AG09309 (cell line): Measurements from ENCODE around the gene RABGAP1L.
"Not testable (repeated sequence)": the region's sequence is repeated elsewhere in the genome, so short reads cannot be mapped to it uniquely, and the experiment has no call there.

Experiments used
- DNase-seq: peaks from one replicate; pipeline ENCODE4 v3.0.0-alpha.2; 2010; ENCODE audit warnings: low read depth
- H3K4me3 ChIP-seq: 2 replicates; pipeline ENCODE4 v1.5.1; 2011; ENCODE audit warnings: mild to moderate bottlenecking, low read depth, low read length, moderate library complexity; ENCODE audit not compliant: control insufficient read depth
- CTCF ChIP-seq: IDR thresholded peaks from 2 replicates; pipeline ENCODE4 v1.5.1; 2011; ENCODE audit warnings: mild to moderate bottlenecking, low read depth, low read length, inconsistent platforms; ENCODE audit not compliant: insufficient read depth, control insufficient read depth; ENCODE audit errors: missing control alignments

The RABGAP1L gene

DNA sequence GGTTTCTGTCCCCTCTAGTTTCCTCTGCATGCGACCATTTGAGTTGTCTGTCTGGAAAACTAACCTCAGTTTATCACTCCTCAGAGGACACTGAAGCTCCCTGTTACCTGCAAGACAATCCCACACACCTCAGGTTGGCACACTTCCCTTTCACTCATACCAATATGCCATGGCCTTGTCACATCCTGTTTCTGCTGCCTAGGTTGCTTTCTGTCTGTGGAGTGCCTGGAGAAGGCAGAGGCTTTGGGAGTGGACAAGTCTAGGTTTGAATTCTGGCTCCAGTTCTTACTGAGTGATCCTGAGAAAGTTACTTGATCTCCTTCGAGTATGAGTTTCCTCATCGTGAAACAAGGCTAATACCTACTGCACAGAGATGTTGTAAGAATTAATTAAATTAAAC is 668.9 kb downstream of the RABGAP1L start:
- no peak for DNase-seq
- no peak for TF ChIP-seq CTCF
- H3K4me3 ChIP-seq: no peak overlapping the region

DNA sequence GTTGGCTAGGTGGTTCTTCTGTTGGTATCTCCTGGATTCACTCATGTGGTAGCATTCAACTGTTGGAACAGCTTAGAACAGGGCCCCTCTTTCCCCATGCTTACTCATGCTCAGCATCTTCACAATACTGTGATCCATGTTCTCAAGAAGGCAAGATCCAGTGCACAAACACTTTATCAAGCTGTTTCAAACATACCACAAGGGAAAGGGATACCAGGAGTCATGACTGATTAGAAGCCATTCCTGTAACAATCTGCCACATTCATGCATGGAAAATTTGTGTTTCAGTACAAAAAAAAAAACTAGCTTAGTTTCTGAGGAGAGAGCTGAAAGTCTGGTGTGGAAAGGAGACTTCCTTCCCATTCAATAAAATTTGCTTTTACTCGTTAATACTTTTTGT is 670.7 kb downstream of the RABGAP1L start:
- H3K4me3 ChIP-seq: no peak overlapping the region
- no peak for TF ChIP-seq CTCF
- no peak for DNase-seq

- no peak for DNase-seq
- no peak overlapping the region for H3K4me3 ChIP-seq
- TF ChIP-seq CTCF: no peak
Observed at GRCh38 chr1:174836543-174836942, 677.2 kb downstream of the RABGAP1L start.

GRCh38 chr1:174837386-174837785 is 678.1 kb downstream of the RABGAP1L start:
- H3K4me3 ChIP-seq: no peak overlapping the region
- DNase-seq: no peak
- TF ChIP-seq CTCF: no peak

DNA sequence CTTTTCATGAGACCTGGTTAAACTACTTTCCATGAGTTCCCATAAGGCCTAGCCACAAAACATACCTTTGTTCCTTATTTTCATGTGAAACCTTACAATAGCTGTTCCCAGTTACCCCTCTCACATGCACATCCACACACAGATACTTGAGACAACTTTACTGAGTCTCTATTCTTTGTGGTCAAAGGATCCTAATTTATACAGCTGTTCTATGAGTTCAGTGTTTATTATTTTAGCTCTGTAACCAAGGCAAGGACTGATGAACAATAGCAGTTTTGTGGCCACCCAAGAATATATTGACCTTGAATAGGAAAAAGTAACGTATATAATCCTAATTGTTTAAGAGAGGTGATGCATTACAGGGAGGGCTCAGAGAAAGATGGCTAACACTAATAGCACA is 679.9 kb downstream of the RABGAP1L start:
- no peak overlapping the region for H3K4me3 ChIP-seq
- no peak for TF ChIP-seq CTCF
- no peak for DNase-seq

DNA sequence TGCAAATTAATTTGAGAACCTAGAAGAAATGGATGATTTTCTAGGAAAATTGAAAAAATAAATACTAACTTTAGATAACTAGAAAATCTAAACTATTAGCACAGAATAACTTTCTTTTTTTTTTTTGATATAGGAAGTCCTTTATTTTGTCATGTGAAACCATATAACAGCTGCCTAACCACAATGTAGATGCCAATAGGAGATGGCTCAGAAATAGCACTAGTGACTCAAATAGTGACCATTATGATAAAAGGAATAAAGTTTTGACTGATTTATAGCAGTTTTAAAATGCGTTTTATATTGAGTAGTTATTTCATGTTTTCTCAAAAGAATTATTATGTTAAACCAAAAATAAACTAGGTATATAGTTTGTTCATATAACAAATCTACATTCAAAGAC is 682.4 kb downstream of the RABGAP1L start:
- no peak for DNase-seq
- H3K4me3 ChIP-seq: no peak overlapping the region
- TF ChIP-seq CTCF: no peak

DNA sequence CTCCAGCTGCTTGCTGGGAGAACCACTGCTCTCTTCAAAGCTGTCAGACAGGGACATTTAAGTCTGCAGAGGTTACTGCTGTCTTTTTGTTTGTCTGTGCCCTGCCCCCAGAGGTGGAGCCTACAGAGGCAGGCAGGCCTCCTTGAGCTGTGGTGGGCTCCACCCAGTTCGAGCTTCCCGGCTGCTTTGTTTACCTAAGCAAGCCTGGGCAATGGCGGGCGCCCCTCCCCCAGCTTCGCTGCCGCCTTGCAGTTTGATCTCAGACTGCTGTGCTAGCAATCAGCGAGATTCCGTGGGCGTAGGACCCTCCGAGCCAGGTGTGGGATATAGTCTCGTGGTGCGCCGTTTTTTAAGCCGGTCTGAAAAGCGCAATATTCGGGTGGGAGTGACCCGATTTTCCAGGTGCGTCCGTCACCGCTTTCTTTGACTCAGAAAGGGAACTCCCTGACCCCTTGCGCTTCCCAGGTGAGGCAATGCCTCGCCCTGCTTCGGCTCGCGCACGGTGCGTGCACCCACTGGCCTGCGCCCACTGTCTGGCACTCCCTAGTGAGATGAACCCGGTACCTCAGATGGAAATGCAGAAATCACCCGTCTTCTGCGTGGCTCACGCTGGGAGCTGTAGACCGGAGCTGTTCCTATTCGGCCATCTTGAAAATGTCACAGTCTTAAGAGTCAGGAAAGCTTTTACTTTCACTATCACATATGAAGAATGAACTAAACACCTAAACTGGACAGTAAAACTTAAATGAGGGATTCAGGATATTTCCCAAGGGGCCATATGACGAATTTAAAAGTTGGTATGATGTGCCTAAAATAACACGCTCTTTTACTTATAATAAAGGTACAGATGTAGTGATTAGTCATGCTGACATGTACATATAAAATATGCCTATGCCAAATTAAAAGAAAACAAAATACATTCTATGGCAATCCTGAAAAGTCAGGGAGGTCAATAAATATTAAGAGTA is 689.6 kb downstream of the RABGAP1L start:
- not testable (repeated sequence) for H3K4me3 ChIP-seq, DNase-seq
